Measurements from ENCODE around the gene GRP. TPM values are rescaled to one million over a fixed set of nuclear protein-coding genes. Genes with fewer than 3 reads are reported as not detected.

The GRP gene
- total and polyA plus RNA-seq, 2 donors (not counting 3 experiments of a cell fraction or from before 2014, with no cell fraction given), result not detected

GRCh38 chr18:59275406-59275949 lies 55.5 kb downstream of the GRP start:
- H3K4me1 ChIP-seq (ENCODE audit: control insufficient read depth, extremely low read depth, insufficient read depth, low read length), result peaks cover 2% of the 10 kb centered on the region
- H3K36me3 ChIP-seq (ENCODE audit: control insufficient read depth in 2 of 2, extremely low read depth in 1 of 2, insufficient read depth in 2 of 2, low read length in 2 of 2), result no peaks in the 10 kb centered on the region
- H3K4me2 ChIP-seq (ENCODE audit: insufficient read depth, low read length), result no peak overlapping the region
- no peak overlapping the region for H2AFZ ChIP-seq (ENCODE audit: low read depth, low read length)
- ChIA-PET POLR2A (no interaction called here), CTCF (interaction anchor here (0.9 to 2.1 kb wide), 4 partner anchors 10 to 32 kb away, joined by 3 to 9 read pairs (median 5); no protein-coding TSS in a partner anchor)
- no TSS peak for BruUV-seq (replicated peaks)
- no peak overlapping the region for H3K4me3 ChIP-seq (replicated peaks in 1 of 3; ENCODE audit: insufficient read depth in 1 of 3, low read depth in 1 of 3, low read length in 3 of 3)
- no peak overlapping the region for H3K9ac ChIP-seq (replicated peaks; ENCODE audit: extremely low read depth, insufficient read depth, low read length)
- no peaks in the 10 kb centered on the region for H3K79me2 ChIP-seq (ENCODE audit: control insufficient read depth, insufficient read depth, low read length)
- no peak for DNase-seq (ENCODE audit: low read depth, low spot score)
- no peaks in the 10 kb centered on the region for H4K20me1 ChIP-seq (replicated peaks; ENCODE audit: control insufficient read depth, extremely low read depth, insufficient read depth, low read length)
- FAIRE-seq, result no peak
- intact Hi-C loops (cut with micrococcal nuclease), result no loop called here
- TF ChIP-seq POLR2A (IDR thresholded peaks at IDR 0.05; ENCODE audit: low read depth, low read length), result no peak
- no peak for TF ChIP-seq CTCF (IDR thresholded peaks at IDR 0.05; ENCODE audit: extremely low read depth in 1 of 2, insufficient read depth in 1 of 2, low read depth in 1 of 2, low read length in 2 of 2)
- no peak for TF ChIP-seq JUN (IDR thresholded peaks at IDR 0.05; ENCODE audit: borderline replicate concordance, insufficient read depth, insufficient read length, low read depth)
- TF ChIP-seq MYC (IDR thresholded peaks at IDR 0.05; ENCODE audit: low read depth, low read length), result no peak
- TF ChIP-seq EZH2 (IDR thresholded peaks at IDR 0.05; ENCODE audit: borderline replicate concordance, low read depth, low read length, severe bottlenecking), result no peak
- TF ChIP-seq FOS (IDR thresholded peaks at IDR 0.05; ENCODE audit: borderline replicate concordance, insufficient read depth, low read length), result no peak
- TF ChIP-seq MAX (IDR thresholded peaks at IDR 0.05; ENCODE audit: insufficient read depth, insufficient read length), result no peak
- TF ChIP-seq POLR2AphosphoS5 (IDR thresholded peaks at IDR 0.05; ENCODE audit: insufficient read depth, low read depth, low read length), result no peak
- TF ChIP-seq GATA2 (IDR thresholded peaks at IDR 0.05; ENCODE audit: insufficient read depth, insufficient read length, low read depth, low read length), result no peak
- dilution Hi-C loops (cut with MboI; ENCODE audit: extremely low pct_ligation_motif_present, low sequenced_read_pairs), result no loop called here
- H3K27me3 ChIP-seq (ENCODE audit: control insufficient read depth in 2 of 2, insufficient read depth in 2 of 2, low read length in 2 of 2), result peaks cover 69 to 78% of the 10 kb centered on the region in 2 experiments
- no peaks in the 10 kb centered on the region for H3K9me1 ChIP-seq (replicated peaks; ENCODE audit: control insufficient read depth, extremely low read depth, insufficient read depth, low read length)
- H3K27ac ChIP-seq (ENCODE audit: insufficient read depth, low read depth, low read length), result no peak overlapping the region
- H3K9me3 ChIP-seq (replicated peaks; ENCODE audit: control insufficient read depth, insufficient read depth, low read length), result no peaks in the 10 kb centered on the region
